HepG2 (cell line): Measurements from ENCODE around the gene OR5A2.

ENCODE experiments used
- EZH2 ChIP-seq: conservative IDR thresholded peaks from 2 replicates; pipeline ENCODE4 v1.6.1; 2012; ENCODE audit warnings: mild to moderate bottlenecking, low read depth, low read length, moderate library complexity
- KDM1A ChIP-seq: IDR thresholded peaks from 2 replicates; pipeline ENCODE4 v1.6.1; 2016; ENCODE audit warnings: missing compliant biosample characterization
- NFIC ChIP-seq: IDR thresholded peaks from 2 replicates; pipeline ENCODE4 v1.6.1; 2012; ENCODE audit warnings: mild to moderate bottlenecking, low read length, inconsistent platforms
- TF ChIP-seq, protein P1 (sequence below): sonication (generic); formaldehyde crosslinking; IDR thresholded peaks from 2 replicates; pipeline ENCODE4 v1.5.0; 2020; ENCODE audit warnings: mild to moderate bottlenecking, missing genetic modification reagents, moderate library complexity

DNA sequence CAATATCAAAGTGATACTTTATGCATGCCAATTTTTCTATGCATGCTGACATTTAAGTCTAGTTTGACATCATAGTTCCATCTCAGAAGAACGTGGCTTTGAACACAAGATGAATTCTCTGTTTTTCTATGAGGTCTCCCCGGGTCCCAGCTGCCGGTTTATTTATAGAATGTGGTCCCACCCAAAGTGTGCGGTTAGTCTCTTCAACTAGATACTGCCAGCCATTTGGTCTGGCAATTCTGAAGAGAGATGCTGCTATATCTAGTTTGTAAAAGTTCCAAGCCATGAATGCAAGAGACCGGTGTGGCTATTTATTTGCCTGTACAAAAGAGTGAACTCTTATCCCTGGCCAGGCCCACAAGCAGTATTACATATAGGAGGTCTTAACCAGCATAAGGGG lies 9.2 kb downstream of the OR5A2 start:
- no peak for TF ChIP-seq KDM1A (CRISPR knock-in tag)
- TF ChIP-seq EZH2: no peak
- TF ChIP-seq, protein P1, sequence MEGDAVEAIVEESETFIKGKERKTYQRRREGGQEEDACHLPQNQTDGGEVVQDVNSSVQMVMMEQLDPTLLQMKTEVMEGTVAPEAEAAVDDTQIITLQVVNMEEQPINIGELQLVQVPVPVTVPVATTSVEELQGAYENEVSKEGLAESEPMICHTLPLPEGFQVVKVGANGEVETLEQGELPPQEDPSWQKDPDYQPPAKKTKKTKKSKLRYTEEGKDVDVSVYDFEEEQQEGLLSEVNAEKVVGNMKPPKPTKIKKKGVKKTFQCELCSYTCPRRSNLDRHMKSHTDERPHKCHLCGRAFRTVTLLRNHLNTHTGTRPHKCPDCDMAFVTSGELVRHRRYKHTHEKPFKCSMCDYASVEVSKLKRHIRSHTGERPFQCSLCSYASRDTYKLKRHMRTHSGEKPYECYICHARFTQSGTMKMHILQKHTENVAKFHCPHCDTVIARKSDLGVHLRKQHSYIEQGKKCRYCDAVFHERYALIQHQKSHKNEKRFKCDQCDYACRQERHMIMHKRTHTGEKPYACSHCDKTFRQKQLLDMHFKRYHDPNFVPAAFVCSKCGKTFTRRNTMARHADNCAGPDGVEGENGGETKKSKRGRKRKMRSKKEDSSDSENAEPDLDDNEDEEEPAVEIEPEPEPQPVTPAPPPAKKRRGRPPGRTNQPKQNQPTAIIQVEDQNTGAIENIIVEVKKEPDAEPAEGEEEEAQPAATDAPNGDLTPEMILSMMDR (CRISPR knock-in tag): no peak
- no peak for TF ChIP-seq NFIC
